HCT116 (cell line): Measurements from ENCODE around the gene ZMYND19. TPM values are rescaled to one million over a fixed set of nuclear protein-coding genes. Genes with fewer than 3 reads are reported as not detected.
A peak's percentile ranks its signal among the peaks of the same experiment; 100 is the strongest.

Source experiments
- ATAC-seq: fragments of 200-7000 bp; cut with Tn5 transposase; 2 replicates; pipeline ENCODE4 v1.9.1; 2020; ENCODE audit warnings: mild to moderate bottlenecking, moderate library complexity
- BruUV-seq: library from RNA; stranded (reverse); fragments of 400-500 nt; replicated peaks from 2 replicates; lab custom pipeline; 2021; lab: Mats Ljungman, UMichigan
- CTCF ChIA-PET: fragments of 300-600 bp; sonication (Branson Sonifier 250); formaldehyde crosslinking; loops from one replicate; lab custom pipeline; 2021; ENCODE audit warnings: antibody characterized with exemption; lab: Charles Lee
- POLR2A ChIA-PET: fragments of 300-600, 350-600 bp; sonication (Branson Sonifier 250); formaldehyde crosslinking; loops from one replicate; lab custom pipeline; 2021; ENCODE audit warnings: antibody characterized with exemption; lab: Charles Lee
- RAD21 ChIA-PET, 2 experiments: fragments of 300-600 bp; sonication (Branson Sonifier 250); formaldehyde crosslinking; loops; one replicate each; lab custom pipeline; 2023; ENCODE audit warnings: low total read pairs in 2 of 2; ENCODE audit not compliant: uncharacterized antibody in 2 of 2, unreplicated experiment in 2 of 2, low non-redundant PET in 1 of 2; lab: Charles Lee
- DNase-seq: peaks from one replicate; pipeline ENCODE4 v3.0.0-alpha.2; 2010; ENCODE audit warnings: low read depth, low spot score
- H2AFZ ChIP-seq: fragments of 200-600 bp; shearing (Covaris generic), sonication (generic); 2 replicates; pipeline ENCODE4 v1.6.1; 2017; ENCODE audit warnings: low read depth, mixed run types, mixed read lengths, antibody characterized with exemption, low read length; ENCODE audit not compliant: poor library complexity, severe bottlenecking
- H3K27ac ChIP-seq: 2 replicates; pipeline ENCODE4 v1.5.1; 2012; ENCODE audit warnings: low read depth, low read length
- H3K27me3 ChIP-seq: fragments of 200-600 bp; sonication (generic); 2 replicates; pipeline ENCODE4 v1.6.1; 2016; ENCODE audit warnings: mixed run types, low read length, mixed read lengths; ENCODE audit not compliant: insufficient read depth
- H3K36me3 ChIP-seq, 2 experiments: fragments of 200-500 bp in 1 of 2; fragments of 200-600 bp in 1 of 2; sonication (Bioruptor generic) in 1 of 2; sonication (generic) in 1 of 2; 2 replicates each; pipeline versions ENCODE4 v1.5.1 to v1.6.1; 2014 to 2016; ENCODE audit warnings: low read length in 2 of 2, inconsistent platforms in 1 of 2, mixed read lengths in 1 of 2, mixed run types in 1 of 2; ENCODE audit not compliant: insufficient read depth in 2 of 2, control insufficient read depth in 1 of 2
- H3K4me1 ChIP-seq, 2 experiments: fragments of 200-600 bp in 1 of 2; sonication (generic) in 1 of 2; 2 replicates each; pipeline versions ENCODE4 v1.5.1 to v1.6.1; 2012 to 2017; ENCODE audit warnings: low read length in 2 of 2, inconsistent platforms in 1 of 2, mild to moderate bottlenecking in 1 of 2, mixed read lengths in 1 of 2, mixed run types in 1 of 2, moderate library complexity in 1 of 2; ENCODE audit not compliant: insufficient read depth in 2 of 2, control insufficient read depth in 1 of 2
- H3K4me2 ChIP-seq: fragments of 200-600 bp; sonication (generic); 2 replicates; pipeline ENCODE4 v1.6.1; 2017; ENCODE audit warnings: mixed run types, low read length, mixed read lengths
- H3K4me3 ChIP-seq, 2 experiments: fragments of 200-600 bp in 1 of 2; sonication (generic) in 1 of 2; replicated peaks in 1 of 2; 2 replicates each; pipeline ENCODE4 v1.5.1; 2011 to 2016; ENCODE audit warnings: low read length in 2 of 2, control low read depth in 1 of 2, low read depth in 1 of 2, mild to moderate bottlenecking in 1 of 2, mixed read lengths in 1 of 2, mixed run types in 1 of 2
- H3K79me2 ChIP-seq: fragments of 200-600 bp; sonication (generic); 2 replicates; pipeline ENCODE4 v1.6.1; 2017; ENCODE audit warnings: mild to moderate bottlenecking, mixed run types, low read length, moderate library complexity, mixed read lengths; ENCODE audit not compliant: insufficient read depth
- H3K9ac ChIP-seq: fragments of 200-600 bp; sonication (generic); 2 replicates; pipeline ENCODE4 v1.6.1; 2016; ENCODE audit warnings: low read length, mixed read lengths
- H3K9me2 ChIP-seq: fragments of 200-600 bp; sonication (generic), shearing (Covaris generic); 2 replicates; pipeline ENCODE4 v1.6.1; 2017; ENCODE audit warnings: mixed run types, mild to moderate bottlenecking, moderate library complexity; ENCODE audit not compliant: insufficient read depth
- H3K9me3 ChIP-seq, 2 experiments: fragments of 200-500 bp in 1 of 2; fragments of 200-600 bp in 1 of 2; sonication (Bioruptor generic) in 1 of 2; sonication (generic) in 1 of 2; 2 replicates each; pipeline ENCODE4 v1.6.1; 2014 to 2017; ENCODE audit warnings: low read length in 2 of 2, mixed read lengths in 2 of 2, inconsistent platforms in 1 of 2, low read depth in 1 of 2, mild to moderate bottlenecking in 1 of 2, mixed run types in 1 of 2, moderate library complexity in 1 of 2; ENCODE audit not compliant: control insufficient read depth in 1 of 2, insufficient read depth in 1 of 2
- H4K20me1 ChIP-seq: fragments of 200-600 bp; sonication (generic), shearing (Covaris generic); 2 replicates; pipeline ENCODE4 v1.6.1; 2017; ENCODE audit warnings: mixed run types, mild to moderate bottlenecking, moderate library complexity; ENCODE audit not compliant: insufficient read depth
- CBX3 ChIP-seq: IDR thresholded peaks from 2 replicates; pipeline ENCODE4 v1.6.1; 2012; ENCODE audit warnings: low read depth
- CEBPB ChIP-seq: IDR thresholded peaks from 2 replicates; pipeline ENCODE4 v1.6.1; 2012; ENCODE audit warnings: low read depth
- CTCF ChIP-seq, 3 experiments: fragments of 200-600 bp in 1 of 3; sonication (generic) in 1 of 3; IDR thresholded peaks in 2 of 3; conservative IDR thresholded peaks in 1 of 3; 2 replicates each; pipeline ENCODE4 v1.5.1; 2012 to 2017; ENCODE audit warnings: low read depth in 2 of 3, low read length in 2 of 3, antibody characterized with exemption in 1 of 3, borderline replicate concordance in 1 of 3, control low read depth in 1 of 3, mild to moderate bottlenecking in 1 of 3, mixed read lengths in 1 of 3, mixed run types in 1 of 3, moderate library complexity in 1 of 3; ENCODE audit not compliant: insufficient read depth in 1 of 3
- EGR1 ChIP-seq: IDR thresholded peaks from 2 replicates; pipeline ENCODE4 v1.6.1; 2012; ENCODE audit warnings: low read depth
- ELF1 ChIP-seq: IDR thresholded peaks from 2 replicates; pipeline ENCODE4 v1.6.1; 2012; ENCODE audit warnings: low read depth, borderline replicate concordance
- FOSL1 ChIP-seq: IDR thresholded peaks from 2 replicates; pipeline ENCODE4 v1.6.1; 2012; ENCODE audit warnings: low read depth
- MAX ChIP-seq: IDR thresholded peaks from 2 replicates; pipeline ENCODE4 v1.6.1; 2012
- SIN3A ChIP-seq: IDR thresholded peaks from 2 replicates; pipeline ENCODE4 v1.6.1; 2012; ENCODE audit warnings: low read depth
- YY1 ChIP-seq: IDR thresholded peaks from 2 replicates; pipeline ENCODE4 v1.6.1; 2011; ENCODE audit warnings: low read length, low read depth, moderate library complexity, mild to moderate bottlenecking; ENCODE audit not compliant: insufficient replicate concordance; ENCODE audit errors: extremely low read depth
- ZBTB33 ChIP-seq: IDR thresholded peaks from 2 replicates; pipeline ENCODE4 v1.6.1; 2011; ENCODE audit warnings: mild to moderate bottlenecking, low read length, moderate library complexity; ENCODE audit not compliant: insufficient replicate concordance; ENCODE audit errors: extremely low read depth
- intact Hi-C: fragments of 100-400 bp; cut with micrococcal nuclease; formaldehyde crosslinking; loops from 2 replicates; pipeline ENCODE4 v1.10.0; 2022
- total RNA-seq: library from RNA; stranded (reverse); gene quantifications from one replicate; pipeline ENCODE4 v1.2.1, GENCODE V29; 2021; ENCODE audit not compliant: unreplicated experiment

Gene ZMYND19
- total RNA-seq, 1 experiment from 2014 or later = 57.4 TPM

- peak overlapping the region; percentile 41; the same call in 1 of the 2 replicates for H3K4me2 ChIP-seq
- TF ChIP-seq CTCF (IDR thresholded peaks at IDR 0.05 in 2 of 3, conservative IDR thresholded peaks at IDR 0.05 in 1 of 3; ENCODE audit: borderline replicate concordance in 1 of 3, insufficient read depth in 1 of 3, low read depth in 2 of 3, low read length in 2 of 3) = no peak
- no peak for TF ChIP-seq SIN3A
- TF ChIP-seq CBX3 = 0 out of 2 replicates have a peak, but pooled peaks have one; percentile 4
- TF ChIP-seq, all 23 proteins: peak for 1
- Histone ChIP-seq H3K4me1 (peaks cover 6 to 10% of the 10 kb centered on the region in 2 experiments; a peak in 3 of 4 replicates), H2AFZ (peak overlapping the region; percentile 88), H3K9ac (0 out of 2 replicates have a peak overlapping the region, but pooled peaks have one; percentile 34), H4K20me1 (no peaks in the 10 kb centered on the region), H3K9me2 (no peaks in the 10 kb centered on the region), H3K36me3 (no peaks in the 10 kb centered on the region), H3K27me3 (no peaks in the 10 kb centered on the region), H3K27ac (peak overlapping the region; percentile 13; the same call in 1 of the 2 replicates), H3K4me3 (no peak overlapping the region), H3K9me3 (no peaks in the 10 kb centered on the region), H3K79me2 (no peaks in the 10 kb centered on the region)
- POLR2A ChIA-PET = interaction anchor here (1.1 kb wide), 1 partner anchor 248 kb away, joined by 4 read pairs; no protein-coding TSS in a partner anchor
- BruUV-seq = no TSS peak
- CTCF ChIA-PET = interaction anchor here (0.6 to 1.4 kb wide), 12 partner anchors 9 to 384 kb away, joined by 3 to 8 read pairs (median 4); partner anchors contain the start of genes EXD3, MRPL41, NOXA1 and NRARP
- intact Hi-C loops = no loop called here
- DNase-seq (no peak), ATAC-seq (no peak)
- RAD21 ChIA-PET = no interaction called here
Measured at GRCh38 chr9:137535120-137535428, 55.2 kb downstream of the ZMYND19 start.

GRCh38 chr9:137534256-137535119, 55.8 kb downstream of the ZMYND19 start:
- Histone ChIP-seq H3K9me3 (no peaks in the 10 kb centered on the region), H3K4me1 (peaks cover 6 to 10% of the 10 kb centered on the region in 2 experiments; a peak in 3 of 4 replicates), H4K20me1 (no peaks in the 10 kb centered on the region), H3K36me3 (no peaks in the 10 kb centered on the region), H2AFZ (peak overlapping the region; percentile 88), H3K4me3 (no peak overlapping the region), H3K27me3 (no peaks in the 10 kb centered on the region), H3K79me2 (no peaks in the 10 kb centered on the region), H3K27ac (peak overlapping the region; percentile 13), H3K9me2 (no peaks in the 10 kb centered on the region), H3K9ac (0 out of 2 replicates have a peak overlapping the region, but pooled peaks have one; percentile 34), H3K4me2 (peak overlapping the region; percentile 41)
- peak; percentile 59 for DNase-seq
- intact Hi-C loops = no loop called here
- peak; percentile 93 for ATAC-seq
- RAD21 ChIA-PET = no interaction called here
- CTCF ChIA-PET = interaction anchor here (0.6 to 1.4 kb wide), 12 partner anchors 9 to 384 kb away, joined by 3 to 8 read pairs (median 4); partner anchors contain the start of genes EXD3, MRPL41, NOXA1 and NRARP
- no TSS peak for BruUV-seq
- POLR2A ChIA-PET = interaction anchor here (1.1 kb wide), 1 partner anchor 248 kb away, joined by 4 read pairs; no protein-coding TSS in a partner anchor
- no peak for TF ChIP-seq FOSL1
- TF ChIP-seq CBX3 = peak; percentile 57; the same call in 1 of the 2 replicates
- no peak for TF ChIP-seq ZBTB33
- no peak for TF ChIP-seq EGR1
- TF ChIP-seq YY1 = no peak
- TF ChIP-seq SIN3A = no peak
- TF ChIP-seq MAX = peak; percentile 95
- no peak for TF ChIP-seq ELF1
- no peak for TF ChIP-seq CEBPB
